Chondrocyte (in vitro differentiated cells): Measurements from ENCODE around the gene MFSD6L. TPM values are rescaled to one million over a fixed set of nuclear protein-coding genes. Genes with fewer than 3 reads are reported as not detected.
A peak's percentile ranks its signal among the peaks of the same experiment; 100 is the strongest.

Experiments
- DNase-seq: peaks from one replicate; pipeline ENCODE4 v3.0.0; 2021; ENCODE audit warnings: mixed read lengths, low spot score
- H3K27ac Mint-ChIP-seq: one replicate; pipeline ENCODE4 v1.8.0; 2021; ENCODE audit warnings: mild to moderate bottlenecking, moderate library complexity, mixed read lengths; ENCODE audit not compliant: unreplicated experiment
- H3K27me3 Mint-ChIP-seq: 2 replicates; pipeline ENCODE4 v1.8.0; 2021; ENCODE audit warnings: low read depth, mixed read lengths
- H3K36me3 Mint-ChIP-seq: 2 replicates; pipeline ENCODE4 v1.8.0; 2021; ENCODE audit warnings: low read depth, mixed read lengths
- H3K4me1 Mint-ChIP-seq: 2 replicates; pipeline ENCODE4 v1.8.0; 2021; ENCODE audit warnings: low read depth, mild to moderate bottlenecking, mixed read lengths
- H3K4me3 Mint-ChIP-seq: one replicate; pipeline ENCODE4 v1.8.0; 2021; ENCODE audit warnings: mild to moderate bottlenecking, moderate library complexity, mixed read lengths; ENCODE audit not compliant: unreplicated experiment
- H3K9me3 Mint-ChIP-seq: 2 replicates; pipeline ENCODE4 v1.8.0; 2021; ENCODE audit warnings: low read depth, mixed read lengths
- total RNA-seq: library from RNA; stranded (reverse); gene quantifications from 3 replicates; pipeline ENCODE4 v1.2.1, GENCODE V29; 2021
- TF ChIP-seq, protein P1 (sequence below): fragments of 200-600 bp; sonication (generic); IDR thresholded peaks from 2 replicates; pipeline ENCODE4 v1.5.0; 2021; ENCODE audit warnings: antibody characterized with exemption, mild to moderate bottlenecking, moderate library complexity

MFSD6L gene
- total RNA-seq, 1 donor from 2014 or later, result not detected

GRCh38 chr17:8753976-8754440 is 45.2 kb downstream of the MFSD6L start:
- no peak for DNase-seq
- Mint-ChIP-seq H3K9me3 (no peaks in the 10 kb centered on the region), H3K4me1 (no peaks in the 10 kb centered on the region), H3K27ac (no peak overlapping the region), H3K36me3 (peaks cover 2% of the 10 kb centered on the region), H3K27me3 (peaks cover 11% of the 10 kb centered on the region), H3K4me3 (no peak overlapping the region)
- TF ChIP-seq, protein P1, sequence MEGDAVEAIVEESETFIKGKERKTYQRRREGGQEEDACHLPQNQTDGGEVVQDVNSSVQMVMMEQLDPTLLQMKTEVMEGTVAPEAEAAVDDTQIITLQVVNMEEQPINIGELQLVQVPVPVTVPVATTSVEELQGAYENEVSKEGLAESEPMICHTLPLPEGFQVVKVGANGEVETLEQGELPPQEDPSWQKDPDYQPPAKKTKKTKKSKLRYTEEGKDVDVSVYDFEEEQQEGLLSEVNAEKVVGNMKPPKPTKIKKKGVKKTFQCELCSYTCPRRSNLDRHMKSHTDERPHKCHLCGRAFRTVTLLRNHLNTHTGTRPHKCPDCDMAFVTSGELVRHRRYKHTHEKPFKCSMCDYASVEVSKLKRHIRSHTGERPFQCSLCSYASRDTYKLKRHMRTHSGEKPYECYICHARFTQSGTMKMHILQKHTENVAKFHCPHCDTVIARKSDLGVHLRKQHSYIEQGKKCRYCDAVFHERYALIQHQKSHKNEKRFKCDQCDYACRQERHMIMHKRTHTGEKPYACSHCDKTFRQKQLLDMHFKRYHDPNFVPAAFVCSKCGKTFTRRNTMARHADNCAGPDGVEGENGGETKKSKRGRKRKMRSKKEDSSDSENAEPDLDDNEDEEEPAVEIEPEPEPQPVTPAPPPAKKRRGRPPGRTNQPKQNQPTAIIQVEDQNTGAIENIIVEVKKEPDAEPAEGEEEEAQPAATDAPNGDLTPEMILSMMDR, result peak; percentile 74

DNA sequence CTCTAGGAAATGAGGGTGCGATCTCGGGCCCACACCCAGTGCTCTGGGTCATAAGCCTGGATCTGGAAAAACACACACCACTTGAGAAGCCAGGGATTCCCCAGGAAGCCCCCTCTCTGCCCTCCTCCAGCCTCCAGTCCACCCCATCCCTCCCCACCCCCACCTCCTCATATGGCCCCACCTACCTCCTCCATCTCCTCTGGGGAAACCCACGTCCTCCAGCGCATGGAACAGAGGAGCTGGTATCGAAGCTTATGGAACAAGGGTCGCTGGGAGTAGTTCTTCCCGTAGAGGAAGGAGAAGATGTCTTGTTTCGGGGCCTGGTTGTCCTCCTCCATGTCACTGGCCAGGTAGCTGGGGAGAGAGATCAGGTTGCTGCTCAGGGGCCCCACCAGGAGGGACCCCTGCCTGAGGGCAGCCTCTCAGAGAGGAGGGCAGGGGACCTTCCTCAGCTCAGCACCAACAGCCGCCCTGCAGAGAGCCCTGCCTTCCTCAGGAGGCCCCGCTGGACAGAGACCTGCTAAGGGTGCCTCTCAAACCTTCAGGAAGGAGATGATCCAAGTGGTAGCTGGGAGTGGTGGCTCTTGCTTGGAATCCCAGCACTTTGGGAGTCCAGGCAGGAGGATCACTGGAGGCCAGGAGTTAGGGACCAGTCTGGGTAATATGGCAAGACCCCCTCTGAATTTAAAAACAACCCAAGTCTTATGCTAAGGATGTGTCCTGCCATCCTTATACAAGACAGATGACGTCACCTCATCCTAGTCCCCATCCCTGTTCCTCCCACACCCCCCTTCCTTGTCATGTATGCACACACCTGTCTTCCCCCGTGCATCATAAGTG is 45.8 kb downstream of the MFSD6L start:
- TF ChIP-seq, protein P1, result no peak
- Mint-ChIP-seq H3K9me3 (no peaks in the 10 kb centered on the region), H3K27me3 (peaks cover 11% of the 10 kb centered on the region), H3K4me3 (no peak overlapping the region), H3K27ac (no peak overlapping the region), H3K4me1 (no peaks in the 10 kb centered on the region), H3K36me3 (peaks cover 2% of the 10 kb centered on the region)
- peak; percentile 72 for DNase-seq

GRCh38 chr17:8749616-8750015 is 49.5 kb downstream of the MFSD6L start:
- Mint-ChIP-seq H3K4me3 (no peak overlapping the region), H3K27me3 (peaks cover 7% of the 10 kb centered on the region), H3K4me1 (peaks cover 12% of the 10 kb centered on the region), H3K9me3 (no peaks in the 10 kb centered on the region), H3K27ac (no peak overlapping the region), H3K36me3 (peaks cover 2% of the 10 kb centered on the region)
- TF ChIP-seq, protein P1, result no peak
- DNase-seq, result no peak

DNA sequence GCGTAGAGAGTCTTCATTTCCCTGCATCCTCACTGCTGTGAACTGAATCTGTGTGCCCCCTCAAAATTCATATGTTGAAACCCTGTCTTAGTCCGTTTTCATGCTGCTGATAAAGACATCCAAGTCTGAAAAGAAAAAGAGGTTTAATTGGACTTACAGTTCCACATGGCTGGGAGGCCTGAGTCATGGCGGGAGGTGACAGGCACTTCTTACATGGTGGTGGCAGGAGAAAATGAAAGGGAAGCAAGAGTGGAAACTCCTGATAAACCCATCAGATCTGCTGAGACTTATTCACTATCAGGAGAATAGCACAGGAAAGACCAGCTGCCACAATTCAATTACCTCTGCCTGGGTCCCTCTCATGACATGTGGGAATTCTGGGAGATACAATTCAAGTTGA is 51.4 kb downstream of the MFSD6L start:
- no peak for DNase-seq
- Mint-ChIP-seq H3K4me1 (peaks cover 12% of the 10 kb centered on the region), H3K36me3 (peaks cover 2% of the 10 kb centered on the region), H3K9me3 (no peaks in the 10 kb centered on the region), H3K27me3 (peaks cover 5% of the 10 kb centered on the region), H3K4me3 (no peak overlapping the region), H3K27ac (no peak overlapping the region)
- TF ChIP-seq, protein P1, result no peak

Other genes with a start within 250 kb of the MFSD6L start
- gene MYH10, start 168.6 kb downstream of the MFSD6L start, total RNA-seq, result 211 to 296 TPM (median 284 TPM) in 3 replicates
- not detected in 3 replicates for gene CCDC42, start 54.5 kb downstream of the MFSD6L start, total RNA-seq
- gene SPDYE4, start 40.8 kb downstream of the MFSD6L start, total RNA-seq, result not detected in 3 replicates
- gene PIK3R6, start 68.3 kb upstream of the MFSD6L start, total RNA-seq, result not detected in 3 replicates
- 0.08 TPM in 1 of 3 replicates, not detected in the others for gene PIK3R5, start 166.3 kb upstream of the MFSD6L start, total RNA-seq
- 3.3 to 4.3 TPM (median 4.0 TPM) in 3 replicates for gene NTN1, start 222.1 kb upstream of the MFSD6L start, total RNA-seq